Naive thymus-derived CD4-positive, alpha-beta T cell (primary cell): ENCODE results near the gene HAGH. TPM values are rescaled to one million over a fixed set of nuclear protein-coding genes. Genes with fewer than 3 reads are reported as not detected.

Experiments
- ATAC-seq: fragments of 150-1000 bp; cut with Tn5 transposase; 2 replicates; pipeline ENCODE4 v1.10.0; 2021; ENCODE audit warnings: mild to moderate bottlenecking, moderate library complexity
- CTCF ChIA-PET: fragments of 350-600 bp; sonication (Branson Sonifier 250); formaldehyde crosslinking; loops from one replicate; lab custom pipeline; 2021; ENCODE audit warnings: antibody characterized with exemption; lab: Charles Lee
- POLR2A ChIA-PET: fragments of 350-600 bp; sonication (Branson Sonifier 250); formaldehyde crosslinking; loops from one replicate; lab custom pipeline; 2021; ENCODE audit warnings: antibody characterized with exemption, inconsistent platforms; lab: Charles Lee
- DNase-seq, 9 donors: peaks; one replicate each; pipeline versions ENCODE4 v3.0.0 to v3.0.0-alpha.2; 2020 to 2022; ENCODE audit warnings: mixed read lengths in 1 of 9
- H3K27ac ChIP-seq: one replicate; pipeline ENCODE4 v1.7.0; 2013; ENCODE audit warnings: mild to moderate bottlenecking, low read depth, low read length, moderate library complexity
- H3K27me3 ChIP-seq, 2 donors: one replicate each; pipeline ENCODE4 v1.7.0; 2013; ENCODE audit warnings: low read length in 2 of 2, mild to moderate bottlenecking in 2 of 2, moderate library complexity in 2 of 2; ENCODE audit not compliant: control insufficient read depth in 2 of 2, insufficient read depth in 2 of 2
- H3K36me3 ChIP-seq, 3 experiments: 1 replicate in 2 of 3; 2 replicates in 1 of 3; pipeline ENCODE4 v1.7.0; 2013; ENCODE audit warnings: low read length in 3 of 3, mild to moderate bottlenecking in 3 of 3, moderate library complexity in 1 of 3; ENCODE audit not compliant: insufficient read depth in 3 of 3, control insufficient read depth in 2 of 3
- H3K4me1 ChIP-seq, 2 donors: one replicate each; pipeline ENCODE4 v1.7.0; 2013; ENCODE audit warnings: low read length in 2 of 2, mild to moderate bottlenecking in 2 of 2, moderate library complexity in 1 of 2; ENCODE audit not compliant: control insufficient read depth in 2 of 2, insufficient read depth in 2 of 2
- H3K4me3 ChIP-seq: 2 replicates; pipeline ENCODE4 v1.7.0; 2013; ENCODE audit warnings: mild to moderate bottlenecking, low read length
- H3K9me3 ChIP-seq, 3 experiments: 1 replicate in 2 of 3; 2 replicates in 1 of 3; pipeline ENCODE4 v1.7.0; 2013; ENCODE audit warnings: low read length in 3 of 3; ENCODE audit not compliant: control insufficient read depth in 2 of 3
- H3K27ac Mint-ChIP-seq, 9 donors: one replicate each; pipeline ENCODE4 v1.8.0; 2020 to 2022; ENCODE audit warnings: mixed read lengths in 9 of 9, mild to moderate bottlenecking in 8 of 9, moderate library complexity in 5 of 9, inconsistent platforms in 2 of 9
- H3K27me3 Mint-ChIP-seq, 5 donors: one replicate each; pipeline ENCODE4 v1.8.0; 2021 to 2022; ENCODE audit warnings: mixed read lengths in 5 of 5, mild to moderate bottlenecking in 1 of 5
- H3K36me3 Mint-ChIP-seq, 5 donors: one replicate each; pipeline ENCODE4 v1.8.0; 2020 to 2022; ENCODE audit warnings: mixed read lengths in 5 of 5, mild to moderate bottlenecking in 3 of 5, inconsistent platforms in 1 of 5
- H3K4me1 Mint-ChIP-seq, 7 donors: one replicate each; pipeline ENCODE4 v1.8.0; 2020 to 2022; ENCODE audit warnings: mixed read lengths in 7 of 7, mild to moderate bottlenecking in 3 of 7, inconsistent platforms in 1 of 7
- H3K4me3 Mint-ChIP-seq, 10 donors: one replicate each; pipeline ENCODE4 v1.8.0; 2020 to 2022; ENCODE audit warnings: mild to moderate bottlenecking in 10 of 10, mixed read lengths in 10 of 10, moderate library complexity in 6 of 10, inconsistent platforms in 2 of 10
- H3K9me3 Mint-ChIP-seq, 11 donors: one replicate each; pipeline ENCODE4 v1.8.0; 2020 to 2022; ENCODE audit warnings: mixed read lengths in 11 of 11, mild to moderate bottlenecking in 4 of 11, inconsistent platforms in 1 of 11, moderate library complexity in 1 of 11
- intact Hi-C, 2 donors: fragments of 100-400 bp; cut with micrococcal nuclease; formaldehyde crosslinking; loops; one replicate each; pipeline ENCODE4 v1.15.1; 2023
- polyA plus RNA-seq, 2 donors: library from polyadenylated mRNA; unstranded; fragments of 300-500 nt; fragmentation: Illumina TruSeq; gene quantifications; one replicate each; pipeline ENCODE4 v1.2.3, GENCODE V29; 2021
- total RNA-seq, 6 experiments: library from RNA in 5 of 6; stranded (reverse) in 5 of 6; gene quantifications; 1 replicate in 5 of 6; 2 replicates in 1 of 6; pipeline ENCODE4 v1.2.3 and lab custom pipeline; 2021 to 2026

The HAGH gene
- total and polyA plus RNA-seq, 7 experiments from 2014 or later = 39.4 to 72.9 (median 48.9) TPM

- Histone ChIP-seq H3K9me3 (no peaks in the 10 kb centered on the region), H3K27me3 (no peaks in the 10 kb centered on the region), H3K36me3 (peaks cover 3 to 29% (median 7%) of the 10 kb centered on the region in 3 experiments), H3K4me3 (peak overlapping the region; percentile 69), H3K4me1 (peaks cover 19 to 26% of the 10 kb centered on the region in 2 donors), H3K27ac (peak overlapping the region; percentile 78)
- ChIA-PET CTCF (interaction anchor here (0.5 to 1.0 kb wide), 3 partner anchors 121 to 690 kb away, joined by 3 read pairs; no protein-coding TSS in a partner anchor), POLR2A (interaction anchor here (0.5 to 3.6 kb wide), 7 partner anchors 12 to 556 kb away, joined by 3 to 33 read pairs (median 5); partner anchors contain the start of genes EME2, MRPS34, NME3 and NUBP2)
- Mint-ChIP-seq H3K4me3 (peak overlapping the region; percentile 82 to 92 (median 88)), H3K36me3 (peaks cover 0 to 7% (median 0%) of the 10 kb centered on the region in 5 donors), H3K27ac (peak overlapping the region; percentile 80 to 93 (median 91)), H3K9me3 (peaks cover 0 to 2% (median 0%) of the 10 kb centered on the region in 11 donors), H3K4me1 (peaks cover 21 to 60% (median 44%) of the 10 kb centered on the region in 7 donors), H3K27me3 (no peaks in the 10 kb centered on the region)
- ATAC-seq (peak; percentile 78), DNase-seq (peak in 5 of 9 donors; percentile 55 to 87 (median 65))
- intact Hi-C loops = loop anchor here (1.0 to 5.0 kb wide), 11 partner anchors 14 to 517 kb away; partner anchors contain the start of genes MRPS34 (in 2 of the 2), NUBP2 (in 2 of the 2), SPSB3 (in 2 of the 2) and CRAMP1 (in 1 of the 2)
These were observed 548 bp downstream of the HAGH start for GRCh38 chr16:1825864-1826690.

GRCh38 chr16:1825381-1825863 is 1.2 kb downstream of the HAGH start:
- peak overlapping the region; percentile 82 to 90 (median 86) for H3K4me3 Mint-ChIP-seq
- Histone ChIP-seq H3K27ac (peak overlapping the region; percentile 78), H3K4me1 (peaks cover 19 to 26% of the 10 kb centered on the region in 2 donors), H3K36me3 (peaks cover 3 to 35% (median 7%) of the 10 kb centered on the region in 3 experiments), H3K9me3 (no peaks in the 10 kb centered on the region), H3K4me3 (peak overlapping the region; percentile 69), H3K27me3 (no peaks in the 10 kb centered on the region)
- peak overlapping the region; percentile 77 to 93 (median 91) for H3K27ac Mint-ChIP-seq
- POLR2A ChIA-PET = interaction anchor here (0.5 to 3.6 kb wide), 3 partner anchors 8 to 51 kb away, joined by 3 to 33 read pairs (median 5); partner anchors contain the start of genes NUBP2 and SPSB3
- no peak for ATAC-seq
- no peak for DNase-seq
- no peaks in the 10 kb centered on the region for H3K27me3 Mint-ChIP-seq
- H3K4me1 Mint-ChIP-seq = peaks cover 21 to 55% (median 39%) of the 10 kb centered on the region in 7 donors
- H3K9me3 Mint-ChIP-seq = peaks cover 0 to 2% (median 0%) of the 10 kb centered on the region in 11 donors
- intact Hi-C loops = loop anchor here in 1 of 2 donors (5.0 kb wide), 1 partner anchor 118 kb away; the partner anchor contains the start of gene MAPK8IP3
- H3K36me3 Mint-ChIP-seq = peaks cover 0 to 4% (median 0%) of the 10 kb centered on the region in 5 donors
- CTCF ChIA-PET = interaction anchor here (0.5 kb wide), 1 partner anchor 690 kb away, joined by 3 read pairs; no protein-coding TSS in a partner anchor

GRCh38 chr16:1823821-1824220 is 2.8 kb downstream of the HAGH start:
- H3K4me1 Mint-ChIP-seq = peaks cover 17 to 40% (median 30%) of the 10 kb centered on the region in 7 donors
- ChIA-PET POLR2A (interaction anchor here (1.3 kb wide), 1 partner anchor 51 kb away, joined by 5 read pairs; the partner anchor contains the start of genes EME2 and MRPS34), CTCF (no interaction called here)
- no peaks in the 10 kb centered on the region for H3K27me3 Mint-ChIP-seq
- Histone ChIP-seq H3K4me1 (peaks cover 19 to 26% of the 10 kb centered on the region in 2 donors), H3K4me3 (no peak overlapping the region), H3K36me3 (peaks cover 3 to 51% (median 12%) of the 10 kb centered on the region in 3 experiments), H3K27me3 (no peaks in the 10 kb centered on the region), H3K9me3 (no peaks in the 10 kb centered on the region), H3K27ac (peak overlapping the region; percentile 26)
- peak overlapping the region in 9 of 10 donors; percentile 35 to 90 (median 49) for H3K4me3 Mint-ChIP-seq
- peaks cover 0 to 8% (median 0%) of the 10 kb centered on the region in 5 donors for H3K36me3 Mint-ChIP-seq
- peak overlapping the region in 6 of 9 donors; percentile 5 to 91 (median 52) for H3K27ac Mint-ChIP-seq
- DNase-seq (no peak), ATAC-seq (no peak)
- peaks cover 0 to 2% (median 0%) of the 10 kb centered on the region in 11 donors for H3K9me3 Mint-ChIP-seq
- intact Hi-C loops = no loop called here

- H3K36me3 Mint-ChIP-seq = peaks cover 0 to 8% (median 0%) of the 10 kb centered on the region in 5 donors
- ChIA-PET CTCF (no interaction called here), POLR2A (no interaction called here)
- H3K9me3 Mint-ChIP-seq = peaks cover 0 to 2% (median 0%) of the 10 kb centered on the region in 11 donors
- no peak overlapping the region for H3K4me3 Mint-ChIP-seq
- no peaks in the 10 kb centered on the region for H3K9me3 ChIP-seq
- H3K27ac ChIP-seq = no peak overlapping the region
- ATAC-seq (no peak), DNase-seq (no peak)
- peaks cover 18 to 25% of the 10 kb centered on the region in 2 donors for H3K4me1 ChIP-seq
- no peak overlapping the region for H3K4me3 ChIP-seq
- intact Hi-C loops = no loop called here
- H3K36me3 ChIP-seq = peaks cover 3 to 61% (median 12%) of the 10 kb centered on the region in 3 experiments
- H3K4me1 Mint-ChIP-seq = peaks cover 15 to 32% (median 26%) of the 10 kb centered on the region in 7 donors
- H3K27ac Mint-ChIP-seq = no peak overlapping the region
- H3K27me3 ChIP-seq = no peaks in the 10 kb centered on the region
- H3K27me3 Mint-ChIP-seq = no peaks in the 10 kb centered on the region
These were observed 3.8 kb downstream of the HAGH start for GRCh38 chr16:1822801-1823200.

GRCh38 chr16:1821861-1822611 is 4.6 kb downstream of the HAGH start:
- POLR2A ChIA-PET = no interaction called here
- H3K36me3 ChIP-seq = peaks cover 3 to 69% (median 12%) of the 10 kb centered on the region in 3 experiments
- H3K36me3 Mint-ChIP-seq = peaks cover 0 to 8% (median 0%) of the 10 kb centered on the region in 5 donors

More at GRCh38 chr16:1821861-1822611, 4.6 kb downstream of the HAGH start:
- no peaks in the 10 kb centered on the region for H3K27me3 Mint-ChIP-seq
- no peak overlapping the region for H3K4me3 Mint-ChIP-seq
- CTCF ChIA-PET = no interaction called here
- Histone ChIP-seq H3K9me3 (no peaks in the 10 kb centered on the region), H3K27me3 (no peaks in the 10 kb centered on the region), H3K4me1 (peaks cover 11 to 18% of the 10 kb centered on the region in 2 donors), H3K4me3 (no peak overlapping the region), H3K27ac (no peak overlapping the region)
- H3K27ac Mint-ChIP-seq = peak overlapping the region in 2 of 9 donors; percentile 26 to 76
- intact Hi-C loops = no loop called here
- ATAC-seq (no peak), DNase-seq (no peak)
- peaks cover 0 to 2% (median 0%) of the 10 kb centered on the region in 11 donors for H3K9me3 Mint-ChIP-seq
- peaks cover 8 to 25% (median 21%) of the 10 kb centered on the region in 7 donors for H3K4me1 Mint-ChIP-seq
